Measurements from ENCODE around the gene ESPN.

ESPN gene

DNA sequence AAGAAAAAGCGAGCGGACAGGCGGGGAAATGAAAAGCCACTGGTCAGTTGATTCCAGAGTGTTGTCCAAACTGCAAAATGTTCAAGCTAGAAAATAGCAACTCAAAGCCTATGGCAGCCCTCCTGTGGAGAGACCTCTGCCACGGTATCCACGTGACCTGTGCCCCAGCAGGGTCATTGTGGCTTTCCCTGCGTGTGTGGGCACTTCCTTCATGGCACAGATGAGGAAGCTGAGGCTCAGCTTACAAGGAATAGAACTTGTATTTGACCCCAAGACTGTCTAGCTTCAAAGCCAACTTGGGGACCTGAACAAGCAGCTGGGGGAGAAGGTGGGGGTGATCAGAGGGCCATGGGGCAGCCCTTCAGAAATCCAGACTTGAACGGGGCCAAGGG lies 82.5 kb downstream of the ESPN start:
- Histone ChIP-seq H2BK12ac (ENCODE audit: low read length) (no peak overlapping the region), H2AK5ac (ENCODE audit: low read length) (peak overlapping the region; percentile 88), H4K8ac (ENCODE audit: low read depth, low read length) (no peak overlapping the region), H2BK120ac (ENCODE audit: insufficient read depth, low read length, poor library complexity) (peak overlapping the region; percentile 30), H3K36me3 (ENCODE audit: control insufficient read depth in 1 of 2, insufficient read depth in 2 of 2, low read length in 2 of 2) (no peaks in the 10 kb centered on the region), H3K18ac (ENCODE audit: low read length) (no peak overlapping the region), H4K91ac (ENCODE audit: low read depth, low read length) (peak overlapping the region; percentile 59), H3K9ac (ENCODE audit: low read length) (no peak overlapping the region), H3K4ac (ENCODE audit: low read depth, low read length) (no peak overlapping the region), H3K4me1 (ENCODE audit: control insufficient read depth in 1 of 2, insufficient read depth in 2 of 2, low read length in 2 of 2) (peaks cover 16 to 20% of the 10 kb centered on the region in 2 experiments), H3K9me3 (ENCODE audit: insufficient read depth, low read depth, low read length) (peaks cover 2% of the 10 kb centered on the region), H3K27me3 (ENCODE audit: insufficient read depth, low read length) (no peaks in the 10 kb centered on the region), H3K4me3 (ENCODE audit: low read depth, low read length) (no peak overlapping the region), H2AFZ (ENCODE audit: insufficient read depth, low read length, poor library complexity) (no peak overlapping the region), H3K23ac (ENCODE audit: low read length) (no peak overlapping the region), H2BK5ac (ENCODE audit: low read depth, low read length, poor library complexity) (no peak overlapping the region), H3K4me2 (ENCODE audit: low read length) (no peak overlapping the region), H3K79me2 (ENCODE audit: control insufficient read depth, insufficient read depth, low read length, poor library complexity) (peaks cover 3% of the 10 kb centered on the region), H3K79me1 (ENCODE audit: low read length) (peaks cover 17% of the 10 kb centered on the region), H4K12ac (ENCODE audit: low read depth, low read length) (no peak overlapping the region), H3K27ac (ENCODE audit: low read depth, low read length) (no peak overlapping the region), H3K14ac (ENCODE audit: low read length) (peak overlapping the region; percentile 19)
- DNase-seq: no peak
- no CpG with 5 or more reads among the region's 7 CpGs for WGBS (ENCODE audit: extremely low coverage, insufficient coverage, insufficient read length)

DNA sequence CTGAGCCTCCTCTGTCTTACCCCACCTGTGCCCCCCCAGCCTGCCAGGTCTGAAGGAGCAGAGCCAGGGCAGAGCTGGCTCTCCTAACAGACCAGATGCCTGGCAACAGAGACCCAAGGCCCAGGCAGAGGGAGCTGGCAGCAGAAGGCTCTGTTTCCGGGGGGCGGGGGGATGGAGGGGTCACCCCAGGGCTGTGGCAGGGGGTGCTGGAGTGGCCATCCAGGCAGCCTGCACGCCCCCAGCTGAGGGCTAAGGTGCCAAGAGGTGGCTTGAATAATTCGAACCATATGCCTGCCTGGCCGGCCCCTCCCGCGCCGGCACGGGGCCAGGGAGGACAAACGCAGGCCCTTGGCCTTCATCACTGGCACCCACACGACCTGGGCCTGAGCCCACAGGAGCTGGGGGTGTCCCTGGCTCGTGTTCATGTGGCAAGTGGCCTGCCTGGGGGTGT lies 82.9 kb downstream of the ESPN start:
- Histone ChIP-seq H2BK5ac (ENCODE audit: low read depth, low read length, poor library complexity) (no peak overlapping the region), H3K79me2 (ENCODE audit: control insufficient read depth, insufficient read depth, low read length, poor library complexity) (peaks cover 3% of the 10 kb centered on the region), H3K18ac (ENCODE audit: low read length) (no peak overlapping the region), H2AFZ (ENCODE audit: insufficient read depth, low read length, poor library complexity) (no peak overlapping the region), H3K36me3 (ENCODE audit: control insufficient read depth in 1 of 2, insufficient read depth in 2 of 2, low read length in 2 of 2) (no peaks in the 10 kb centered on the region), H4K91ac (ENCODE audit: low read depth, low read length) (peak overlapping the region; percentile 4), H3K27me3 (ENCODE audit: insufficient read depth, low read length) (no peaks in the 10 kb centered on the region), H3K4me3 (ENCODE audit: low read depth, low read length) (no peak overlapping the region), H3K4me1 (ENCODE audit: control insufficient read depth in 1 of 2, insufficient read depth in 2 of 2, low read length in 2 of 2) (peaks cover 21 to 25% of the 10 kb centered on the region in 2 experiments), H3K9ac (ENCODE audit: low read length) (no peak overlapping the region), H3K4me2 (ENCODE audit: low read length) (no peak overlapping the region), H3K27ac (ENCODE audit: low read depth, low read length) (no peak overlapping the region), H2BK12ac (ENCODE audit: low read length) (no peak overlapping the region), H3K23ac (ENCODE audit: low read length) (no peak overlapping the region), H4K8ac (ENCODE audit: low read depth, low read length) (no peak overlapping the region), H3K79me1 (ENCODE audit: low read length) (peaks cover 22% of the 10 kb centered on the region), H3K14ac (ENCODE audit: low read length) (no peak overlapping the region), H2AK5ac (ENCODE audit: low read length) (peak overlapping the region; percentile 88), H3K9me3 (ENCODE audit: insufficient read depth, low read depth, low read length) (peaks cover 2% of the 10 kb centered on the region), H2BK120ac (ENCODE audit: insufficient read depth, low read length, poor library complexity) (no peak overlapping the region), H3K4ac (ENCODE audit: low read depth, low read length) (no peak overlapping the region), H4K12ac (ENCODE audit: low read depth, low read length) (no peak overlapping the region)
- DNase-seq: no peak
- no CpG with 5 or more reads among the region's 12 CpGs for WGBS (ENCODE audit: extremely low coverage, insufficient coverage, insufficient read length)

DNA sequence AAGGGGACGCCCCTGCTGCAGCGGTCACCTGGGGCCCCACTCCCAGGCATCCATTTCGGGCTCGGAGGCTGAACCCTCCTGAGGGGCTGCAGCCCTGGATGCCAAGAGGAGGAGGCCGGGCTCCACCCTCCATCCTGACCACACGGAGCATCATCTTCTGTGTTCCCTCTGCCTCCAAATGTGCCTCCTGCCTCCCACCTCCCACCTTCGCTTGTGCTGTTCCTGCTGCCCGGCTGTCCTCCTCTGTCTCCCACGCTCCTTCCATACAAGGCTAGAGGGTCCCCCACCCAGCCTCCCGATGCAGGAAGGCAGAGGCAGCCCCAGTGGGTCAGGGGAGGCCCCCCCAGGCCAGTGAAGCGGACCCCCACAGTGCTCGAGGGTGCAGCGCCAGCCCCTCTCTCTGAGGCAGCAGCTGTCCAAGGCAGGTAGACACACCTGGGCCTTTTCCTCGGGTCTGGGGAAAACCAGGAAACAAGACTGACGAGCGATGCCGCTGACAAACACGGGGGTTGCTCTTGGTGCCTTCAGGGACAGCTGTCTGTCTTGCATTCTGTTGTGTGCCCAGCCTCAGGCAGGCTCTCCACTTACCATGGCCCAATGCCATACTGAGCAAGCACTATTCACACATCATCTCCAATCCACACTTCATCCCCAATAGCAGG lies 83.7 kb downstream of the ESPN start:
- H2BK120ac ChIP-seq (ENCODE audit: insufficient read depth, low read length, poor library complexity): no peak overlapping the region
- no peak overlapping the region for H3K23ac ChIP-seq (ENCODE audit: low read length)
- DNase-seq: no peak
- no peak overlapping the region for H3K9ac ChIP-seq (ENCODE audit: low read length)
- no peak overlapping the region for H3K18ac ChIP-seq (ENCODE audit: low read length)
- WGBS (ENCODE audit: extremely low coverage, insufficient coverage, insufficient read length): no CpG with 5 or more reads among the region's 18 CpGs
- no peak overlapping the region for H4K91ac ChIP-seq (ENCODE audit: low read depth, low read length)
- no peak overlapping the region for H2AK5ac ChIP-seq (ENCODE audit: low read length)
- H3K36me3 ChIP-seq (ENCODE audit: control insufficient read depth in 1 of 2, insufficient read depth in 2 of 2, low read length in 2 of 2): no peaks in the 10 kb centered on the region
- H3K4me3 ChIP-seq (ENCODE audit: low read depth, low read length): no peak overlapping the region
- no peak overlapping the region for H4K8ac ChIP-seq (ENCODE audit: low read depth, low read length)
- peaks cover 28 to 32% of the 10 kb centered on the region in 2 experiments for H3K4me1 ChIP-seq (ENCODE audit: control insufficient read depth in 1 of 2, insufficient read depth in 2 of 2, low read length in 2 of 2)
- no peak overlapping the region for H4K12ac ChIP-seq (ENCODE audit: low read depth, low read length)
- no peak overlapping the region for H2BK5ac ChIP-seq (ENCODE audit: low read depth, low read length, poor library complexity)
- H3K4me2 ChIP-seq (ENCODE audit: low read length): no peak overlapping the region
- H3K27ac ChIP-seq (ENCODE audit: low read depth, low read length): no peak overlapping the region
- peaks cover 3% of the 10 kb centered on the region for H3K79me2 ChIP-seq (ENCODE audit: control insufficient read depth, insufficient read depth, low read length, poor library complexity)
- H3K79me1 ChIP-seq (ENCODE audit: low read length): peaks cover 29% of the 10 kb centered on the region
- no peaks in the 10 kb centered on the region for H3K27me3 ChIP-seq (ENCODE audit: insufficient read depth, low read length)
- no peak overlapping the region for H3K4ac ChIP-seq (ENCODE audit: low read depth, low read length)
- H3K14ac ChIP-seq (ENCODE audit: low read length): no peak overlapping the region
- H3K9me3 ChIP-seq (ENCODE audit: insufficient read depth, low read depth, low read length): peaks cover 2% of the 10 kb centered on the region
- H2AFZ ChIP-seq (ENCODE audit: insufficient read depth, low read length, poor library complexity): no peak overlapping the region
- H2BK12ac ChIP-seq (ENCODE audit: low read length): no peak overlapping the region

DNA sequence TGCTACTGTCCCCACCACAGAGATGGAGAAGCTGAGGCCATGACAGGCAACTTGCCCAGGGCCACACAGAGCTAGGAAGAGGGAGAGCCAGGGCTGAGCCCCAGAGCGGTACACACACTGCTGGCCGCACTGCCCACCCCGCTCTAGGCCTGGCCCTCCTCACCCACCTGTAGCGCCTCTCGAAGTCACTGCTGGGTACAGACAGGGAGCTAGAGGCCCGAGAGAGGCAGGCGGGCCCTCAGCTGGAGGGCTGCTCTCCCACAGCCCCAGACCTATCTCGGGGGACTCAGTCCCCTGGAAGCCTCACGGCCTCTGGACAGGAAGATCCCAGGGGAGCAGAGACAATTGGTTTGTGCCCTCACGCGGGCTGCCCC lies 84.2 kb downstream of the ESPN start:
- no peak overlapping the region for H3K18ac ChIP-seq (ENCODE audit: low read length)
- H3K9ac ChIP-seq (ENCODE audit: low read length): no peak overlapping the region
- H3K27ac ChIP-seq (ENCODE audit: low read depth, low read length): no peak overlapping the region
- no peak overlapping the region for H2BK120ac ChIP-seq (ENCODE audit: insufficient read depth, low read length, poor library complexity)
- H3K27me3 ChIP-seq (ENCODE audit: insufficient read depth, low read length): no peaks in the 10 kb centered on the region
- no peak overlapping the region for H2AK5ac ChIP-seq (ENCODE audit: low read length)
- no peak overlapping the region for H2BK5ac ChIP-seq (ENCODE audit: low read depth, low read length, poor library complexity)
- H2BK12ac ChIP-seq (ENCODE audit: low read length): no peak overlapping the region
- H3K4ac ChIP-seq (ENCODE audit: low read depth, low read length): no peak overlapping the region
- WGBS (ENCODE audit: extremely low coverage, insufficient coverage, insufficient read length): no CpG with 5 or more reads among the region's 11 CpGs
- no peak for DNase-seq
- H3K14ac ChIP-seq (ENCODE audit: low read length): no peak overlapping the region
- peaks cover 2% of the 10 kb centered on the region for H3K9me3 ChIP-seq (ENCODE audit: insufficient read depth, low read depth, low read length)
- H4K12ac ChIP-seq (ENCODE audit: low read depth, low read length): no peak overlapping the region
- H3K4me1 ChIP-seq (ENCODE audit: control insufficient read depth in 1 of 2, insufficient read depth in 2 of 2, low read length in 2 of 2): peaks cover 31 to 35% of the 10 kb centered on the region in 2 experiments
- H4K8ac ChIP-seq (ENCODE audit: low read depth, low read length): no peak overlapping the region
- H2AFZ ChIP-seq (ENCODE audit: insufficient read depth, low read length, poor library complexity): no peak overlapping the region
- H4K91ac ChIP-seq (ENCODE audit: low read depth, low read length): no peak overlapping the region
- H3K23ac ChIP-seq (ENCODE audit: low read length): no peak overlapping the region
- H3K4me2 ChIP-seq (ENCODE audit: low read length): no peak overlapping the region
- H3K79me2 ChIP-seq (ENCODE audit: control insufficient read depth, insufficient read depth, low read length, poor library complexity): peaks cover 6% of the 10 kb centered on the region
- no peaks in the 10 kb centered on the region for H3K36me3 ChIP-seq (ENCODE audit: control insufficient read depth in 1 of 2, insufficient read depth in 2 of 2, low read length in 2 of 2)
- no peak overlapping the region for H3K4me3 ChIP-seq (ENCODE audit: low read depth, low read length)
- H3K79me1 ChIP-seq (ENCODE audit: low read length): peaks cover 32% of the 10 kb centered on the region
